Right atrium auricular region (tissue), 2 donors: Measurements from ENCODE around the gene LRRC1. TPM values are rescaled to one million over a fixed set of nuclear protein-coding genes. Genes with fewer than 3 reads are reported as not detected.

Experiments used
- DNase-seq: peaks from one replicate; pipeline ENCODE4 v3.0.0-alpha.2; 2019; ENCODE audit warnings: low spot score
- H3K27ac ChIP-seq, 2 donors: fragments of 200-600 bp; sonication (generic); 1 replicate in 1 of 2; 2 replicates in 1 of 2; pipeline ENCODE4 v1.5.1; 2016 to 2019
- H3K27me3 ChIP-seq, 2 donors: fragments of 200-600 bp; sonication (generic); one replicate each; pipeline versions ENCODE4 v1.5.1 to v1.6.0; 2017 to 2019
- H3K36me3 ChIP-seq: fragments of 200-600 bp; sonication (generic); one replicate; pipeline ENCODE4 v1.5.1; 2016
- H3K4me1 ChIP-seq, 2 donors: fragments of 200-600 bp; sonication (generic); one replicate each; pipeline versions ENCODE4 v1.5.1 to v1.6.0; 2017 to 2019
- H3K4me3 ChIP-seq, 2 donors: fragments of 200-600 bp; sonication (generic); 1 replicate in 1 of 2; 2 replicates in 1 of 2; pipeline ENCODE4 v1.5.1; 2017 to 2019; ENCODE audit warnings: mild to moderate bottlenecking in 1 of 2, moderate library complexity in 1 of 2
- H3K9me3 ChIP-seq, 2 donors: fragments of 200-600 bp; sonication (generic); one replicate each; pipeline ENCODE4 v1.5.1; 2019
- CTCF ChIP-seq, 2 donors: fragments of 200-600 bp; sonication (generic); IDR thresholded peaks; one replicate each; pipeline ENCODE4 v1.5.1; 2019; ENCODE audit warnings: antibody characterized with exemption in 2 of 2
- total RNA-seq, 2 donors: library from RNA; depleted of rRNA; stranded (reverse); fragments of >200 nt; gene quantifications; one replicate each; pipeline ENCODE4 v1.1.0, GENCODE V29; 2016

LRRC1 gene
- total RNA-seq, 2 donors from 2014 or later, result 5.3 to 6.1 TPM

- H3K27me3 ChIP-seq, result no peaks in the 10 kb centered on the region
- no peaks in the 10 kb centered on the region for H3K9me3 ChIP-seq
- no peak overlapping the region for H3K27ac ChIP-seq
- H3K4me3 ChIP-seq, result no peak overlapping the region
- peaks cover 0 to 17% of the 10 kb centered on the region in 2 donors for H3K4me1 ChIP-seq
- TF ChIP-seq CTCF (IDR thresholded peaks at IDR 0.05), result no peak
- DNase-seq, result no peak
- no peaks in the 10 kb centered on the region for H3K36me3 ChIP-seq
These were observed 20.7 kb downstream of the LRRC1 start for GRCh38 chr6:53815381-53816119.

GRCh38 chr6:53818858-53819609, 24.2 kb downstream of the LRRC1 start:
- no peak for DNase-seq
- Histone ChIP-seq H3K9me3 (no peaks in the 10 kb centered on the region), H3K4me1 (peaks cover 0 to 14% of the 10 kb centered on the region in 2 donors), H3K36me3 (no peaks in the 10 kb centered on the region), H3K27ac (no peak overlapping the region), H3K27me3 (no peaks in the 10 kb centered on the region), H3K4me3 (no peak overlapping the region)
- TF ChIP-seq CTCF (IDR thresholded peaks at IDR 0.05), result no peak

GRCh38 chr6:53822401-53823125, 27.8 kb downstream of the LRRC1 start:
- no peaks in the 10 kb centered on the region for H3K9me3 ChIP-seq
- H3K4me3 ChIP-seq, result no peak overlapping the region
- no peak for DNase-seq
- H3K27ac ChIP-seq, result no peak overlapping the region
- H3K27me3 ChIP-seq, result no peaks in the 10 kb centered on the region
- TF ChIP-seq CTCF (IDR thresholded peaks at IDR 0.05), result no peak
- H3K36me3 ChIP-seq, result no peaks in the 10 kb centered on the region
- H3K4me1 ChIP-seq, result peaks cover 0 to 14% of the 10 kb centered on the region in 2 donors

GRCh38 chr6:53824714-53825113, 29.9 kb downstream of the LRRC1 start:
- Histone ChIP-seq H3K27me3 (no peaks in the 10 kb centered on the region), H3K4me1 (peaks cover 0 to 14% of the 10 kb centered on the region in 2 donors), H3K4me3 (no peak overlapping the region), H3K27ac (no peak overlapping the region), H3K36me3 (no peaks in the 10 kb centered on the region), H3K9me3 (no peaks in the 10 kb centered on the region)
- no peak for TF ChIP-seq CTCF (IDR thresholded peaks at IDR 0.05)
- DNase-seq, result no peak

- no peaks in the 10 kb centered on the region for H3K36me3 ChIP-seq
- peaks cover 0 to 14% of the 10 kb centered on the region in 2 donors for H3K4me1 ChIP-seq
- H3K9me3 ChIP-seq, result no peaks in the 10 kb centered on the region
- TF ChIP-seq CTCF (IDR thresholded peaks at IDR 0.05), result no peak
- no peak overlapping the region for H3K4me3 ChIP-seq
- DNase-seq, result no peak
- no peak overlapping the region for H3K27ac ChIP-seq
- H3K27me3 ChIP-seq, result no peaks in the 10 kb centered on the region
These were observed 30.9 kb downstream of the LRRC1 start for GRCh38 chr6:53825532-53826321.
